Body of pancreas (tissue), 4 donors: Measurements from ENCODE around the gene ING1. TPM values are rescaled to one million over a fixed set of nuclear protein-coding genes. Genes with fewer than 3 reads are reported as not detected.

Experiments used
- ATAC-seq: fragments of 150-250 bp; one replicate; pipeline ENCODE4 v1.9.1; 2016
- DNase-seq, 4 donors: peaks; one replicate each; pipeline ENCODE4 v3.0.0-alpha.2; 2019
- H3K27ac ChIP-seq, 4 donors: fragments of 200-600 bp; sonication (generic); 1 replicate in 3 of 4; 2 replicates in 1 of 4; pipeline versions ENCODE4 v1.5.1 to v1.6.1; 2016 to 2019; ENCODE audit warnings: mild to moderate bottlenecking in 1 of 4, mixed read lengths in 1 of 4, moderate library complexity in 1 of 4
- H3K27me3 ChIP-seq, 2 donors: fragments of 200-600 bp; sonication (generic); one replicate each; pipeline ENCODE4 v1.6.0; 2016; ENCODE audit warnings: mild to moderate bottlenecking in 1 of 2
- H3K36me3 ChIP-seq, 2 donors: fragments of 200-600 bp; sonication (generic); replicated peaks in 1 of 2; 2 replicates each; pipeline ENCODE4 v1.5.1; 2016; ENCODE audit warnings: low read depth in 2 of 2; ENCODE audit not compliant: insufficient read depth in 1 of 2
- H3K4me1 ChIP-seq: fragments of 200-600 bp; sonication (generic); one replicate; pipeline ENCODE4 v1.6.0; 2016
- H3K4me3 ChIP-seq, 2 donors: fragments of 200-600 bp; sonication (generic); 1 replicate in 1 of 2; 2 replicates in 1 of 2; pipeline ENCODE4 v1.5.1; 2016 to 2019
- H3K9me3 ChIP-seq, 3 donors: fragments of 200-600 bp; sonication (generic); 1 replicate in 2 of 3; 2 replicates in 1 of 3; pipeline ENCODE4 v1.5.1; 2016
- POLR2A ChIP-seq, 3 donors: fragments of 450-650 bp; IDR thresholded peaks; one replicate each; pipeline ENCODE4 v1.6.1; 2016; ENCODE audit warnings: antibody characterized with exemption in 3 of 3, mild to moderate bottlenecking in 2 of 3
- WGBS, 2 donors: methylation state at CpG; one replicate each; pipeline ENCODE4 v1.1.5; 2017; 5-methylcytosine and 5-hydroxymethylcytosine counted together
- intact Hi-C: fragments of 100-400 bp; cut with DNase I; formaldehyde crosslinking; loops from one replicate; pipeline ENCODE4 v1.15.1; 2023
- total RNA-seq, 2 donors: library from RNA; depleted of rRNA; stranded (reverse); fragments of >200 nt; gene quantifications; one replicate each; pipeline ENCODE4 v1.1.0, GENCODE V29; 2016
- TF ChIP-seq, protein P1 (sequence below), 7 experiments: fragments of 450-650 bp in 4 of 7; fragments of 200-600 bp in 3 of 7; sonication (generic) in 3 of 7; IDR thresholded peaks; one replicate each; pipeline ENCODE4 v1.5.1; 2016 to 2019; ENCODE audit warnings: antibody characterized with exemption in 7 of 7

The ING1 gene
- total RNA-seq, 2 donors from 2014 or later, result 3.4 to 4.6 TPM

DNA sequence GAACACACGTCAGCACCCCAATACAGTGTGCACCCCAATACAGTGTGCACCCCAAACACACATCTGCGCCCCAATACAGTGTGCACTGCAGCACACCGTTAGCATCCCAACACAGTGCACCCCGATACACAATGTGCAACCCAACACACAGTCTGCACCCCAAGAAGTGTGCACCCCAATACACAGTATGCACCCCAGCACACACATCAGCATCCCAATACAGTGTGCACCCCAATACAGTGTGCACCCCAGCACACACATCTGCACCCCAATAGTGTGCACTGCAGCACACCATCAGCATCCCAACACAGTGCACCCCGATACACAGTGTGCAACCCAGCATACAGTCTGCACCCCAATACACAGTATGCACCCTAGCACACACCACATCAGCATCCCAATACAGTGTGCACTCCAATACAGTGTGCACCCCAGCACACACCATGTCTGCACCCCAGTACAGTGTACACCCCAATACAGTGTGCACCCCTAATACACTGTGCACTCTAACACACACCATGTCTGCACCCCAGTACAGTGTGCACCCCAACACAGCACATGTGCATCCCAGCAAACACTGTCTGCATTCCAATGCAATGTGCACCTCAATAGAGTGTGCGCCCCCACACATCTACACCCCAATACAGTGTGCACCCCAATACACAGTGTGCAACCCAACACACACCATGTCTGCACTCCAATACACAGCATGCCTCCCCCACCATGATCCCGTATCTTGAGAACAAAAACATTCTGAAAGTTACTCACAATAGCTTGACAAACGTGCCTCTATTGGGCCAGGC is 6.7 kb upstream of the ING1 start:
- H3K9me3 ChIP-seq, result no peaks in the 10 kb centered on the region
- peak overlapping the region in 1 of 2 donors; percentile 4 for H3K4me3 ChIP-seq
- no peak for DNase-seq
- ATAC-seq, result no peak
- intact Hi-C loops, result no loop called here
- H3K36me3 ChIP-seq, result no peaks in the 10 kb centered on the region
- no peaks in the 10 kb centered on the region for H3K27me3 ChIP-seq
- TF ChIP-seq POLR2A (IDR thresholded peaks at IDR 0.05), result no peak
- TF ChIP-seq, protein P1, sequence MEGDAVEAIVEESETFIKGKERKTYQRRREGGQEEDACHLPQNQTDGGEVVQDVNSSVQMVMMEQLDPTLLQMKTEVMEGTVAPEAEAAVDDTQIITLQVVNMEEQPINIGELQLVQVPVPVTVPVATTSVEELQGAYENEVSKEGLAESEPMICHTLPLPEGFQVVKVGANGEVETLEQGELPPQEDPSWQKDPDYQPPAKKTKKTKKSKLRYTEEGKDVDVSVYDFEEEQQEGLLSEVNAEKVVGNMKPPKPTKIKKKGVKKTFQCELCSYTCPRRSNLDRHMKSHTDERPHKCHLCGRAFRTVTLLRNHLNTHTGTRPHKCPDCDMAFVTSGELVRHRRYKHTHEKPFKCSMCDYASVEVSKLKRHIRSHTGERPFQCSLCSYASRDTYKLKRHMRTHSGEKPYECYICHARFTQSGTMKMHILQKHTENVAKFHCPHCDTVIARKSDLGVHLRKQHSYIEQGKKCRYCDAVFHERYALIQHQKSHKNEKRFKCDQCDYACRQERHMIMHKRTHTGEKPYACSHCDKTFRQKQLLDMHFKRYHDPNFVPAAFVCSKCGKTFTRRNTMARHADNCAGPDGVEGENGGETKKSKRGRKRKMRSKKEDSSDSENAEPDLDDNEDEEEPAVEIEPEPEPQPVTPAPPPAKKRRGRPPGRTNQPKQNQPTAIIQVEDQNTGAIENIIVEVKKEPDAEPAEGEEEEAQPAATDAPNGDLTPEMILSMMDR (IDR thresholded peaks at IDR 0.05), result no peak
- WGBS, 2 donors, result 50 to 56% methylated on average over 8 of the region's 8 CpGs
- H3K27ac ChIP-seq, result peak overlapping the region; percentile 58 to 88 (median 74)
- H3K4me1 ChIP-seq, result peaks cover 37% of the 10 kb centered on the region

DNA sequence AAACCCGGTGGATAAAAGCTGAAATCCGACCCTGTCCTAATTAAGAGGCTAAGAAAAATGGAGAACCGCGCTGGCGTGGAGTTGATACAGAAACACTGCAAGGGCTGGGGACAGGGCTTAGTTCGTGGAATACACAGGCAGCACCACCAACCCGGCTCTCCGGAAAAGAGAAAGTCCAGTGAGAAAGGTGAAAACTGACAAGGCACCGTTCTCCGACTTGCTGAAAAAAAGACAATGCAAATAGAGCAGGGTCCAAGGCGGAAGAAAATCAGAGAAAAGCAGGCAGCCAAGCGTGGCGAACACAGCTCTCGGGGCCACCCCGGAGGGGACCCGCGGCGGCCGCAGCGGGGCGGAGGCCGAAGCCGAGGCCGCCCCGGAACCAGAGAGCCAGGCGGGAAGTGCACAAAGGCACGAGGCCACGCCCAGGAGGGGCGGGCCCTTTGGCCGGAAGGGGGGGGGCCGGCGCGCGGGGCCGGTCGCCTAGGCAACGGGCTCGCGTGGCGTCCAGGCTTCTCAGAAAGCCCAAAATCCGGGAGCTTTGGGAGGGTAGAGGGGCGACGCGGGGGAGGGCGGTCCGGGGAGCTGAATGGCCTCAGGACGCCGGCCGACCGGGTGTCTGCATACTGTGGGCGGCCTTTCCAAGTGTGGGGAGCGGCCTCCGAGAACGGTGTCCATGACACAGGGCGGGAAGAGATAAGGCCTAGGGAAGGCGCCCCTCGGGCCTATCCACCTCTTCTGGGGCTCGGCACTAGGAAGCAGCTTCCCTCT is 1.2 kb upstream of the ING1 start:
- TF ChIP-seq, protein P1 (IDR thresholded peaks at IDR 0.05), result peak in 3 of 7 experiments; percentile 8 to 12 (median 10)
- TF ChIP-seq POLR2A (IDR thresholded peaks at IDR 0.05), result peak; percentile 68 to 94 (median 91)
- Histone ChIP-seq H3K36me3 (no peaks in the 10 kb centered on the region), H3K4me1 (peaks cover 11% of the 10 kb centered on the region), H3K4me3 (peak overlapping the region; percentile 71 to 74), H3K27me3 (no peaks in the 10 kb centered on the region), H3K9me3 (no peaks in the 10 kb centered on the region), H3K27ac (peak overlapping the region; percentile 99 to 100 (median 99))
- intact Hi-C loops, result no loop called here
- WGBS, 2 donors, result 0 to 1% methylated on average over 16 to 50 of the region's 58 CpGs
- ATAC-seq (peak; percentile 48), DNase-seq (peak; percentile 87 to 88 (median 88))

DNA sequence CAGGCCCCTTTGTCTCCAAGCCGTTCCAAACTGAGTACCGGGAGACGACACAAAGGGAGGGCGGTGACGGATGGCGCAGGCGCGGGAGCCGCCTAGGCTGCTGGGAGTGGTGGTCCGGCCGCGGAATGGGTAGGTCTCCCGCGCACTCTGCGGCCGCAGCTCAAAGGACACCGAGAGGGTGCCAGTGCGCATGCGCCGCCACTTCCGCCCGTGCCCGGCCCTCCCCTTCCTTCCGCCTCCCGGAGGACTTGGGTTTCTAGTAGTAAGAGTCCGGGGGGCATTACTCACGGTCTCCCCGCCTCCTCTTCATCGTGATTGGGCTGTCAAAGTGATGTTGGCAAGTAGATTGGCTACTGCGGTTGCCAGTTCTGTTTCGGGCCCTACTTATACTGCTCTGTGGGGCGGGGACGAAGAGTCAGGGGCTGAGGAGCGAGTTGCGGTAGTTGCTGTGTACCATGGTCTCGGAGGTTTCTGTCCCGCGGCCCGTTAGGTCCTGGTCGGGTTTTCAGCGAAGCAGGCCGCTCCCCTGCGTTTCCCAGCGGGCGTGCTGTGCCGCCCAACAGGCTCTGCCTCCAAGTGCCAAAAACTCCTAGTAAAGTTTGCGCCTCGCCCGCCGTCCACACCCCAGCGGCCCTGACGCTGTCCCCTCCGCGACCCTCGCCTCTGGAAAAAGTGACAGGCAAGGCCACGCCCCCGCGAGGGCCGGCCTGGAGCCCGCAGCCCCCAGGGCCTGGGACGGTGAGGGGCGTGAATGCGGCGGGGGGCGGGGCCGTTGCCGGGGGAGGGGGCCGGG is 455 bp upstream of the ING1 start:
- Histone ChIP-seq H3K36me3 (no peaks in the 10 kb centered on the region), H3K4me3 (peak overlapping the region; percentile 71 to 85), H3K27me3 (no peaks in the 10 kb centered on the region), H3K27ac (peak overlapping the region; percentile 99 to 100 (median 99)), H3K9me3 (no peaks in the 10 kb centered on the region), H3K4me1 (peaks cover 19% of the 10 kb centered on the region)
- WGBS, 2 donors, result 0% methylated on average over 8 to 65 of the region's 68 CpGs
- intact Hi-C loops, result no loop called here
- ATAC-seq, result peak; percentile 69
- TF ChIP-seq, protein P1 (IDR thresholded peaks at IDR 0.05), result no peak
- peak; percentile 99 to 100 (median 100) for TF ChIP-seq POLR2A (IDR thresholded peaks at IDR 0.05)
- DNase-seq, result peak; percentile 99 to 100 (median 100)

DNA sequence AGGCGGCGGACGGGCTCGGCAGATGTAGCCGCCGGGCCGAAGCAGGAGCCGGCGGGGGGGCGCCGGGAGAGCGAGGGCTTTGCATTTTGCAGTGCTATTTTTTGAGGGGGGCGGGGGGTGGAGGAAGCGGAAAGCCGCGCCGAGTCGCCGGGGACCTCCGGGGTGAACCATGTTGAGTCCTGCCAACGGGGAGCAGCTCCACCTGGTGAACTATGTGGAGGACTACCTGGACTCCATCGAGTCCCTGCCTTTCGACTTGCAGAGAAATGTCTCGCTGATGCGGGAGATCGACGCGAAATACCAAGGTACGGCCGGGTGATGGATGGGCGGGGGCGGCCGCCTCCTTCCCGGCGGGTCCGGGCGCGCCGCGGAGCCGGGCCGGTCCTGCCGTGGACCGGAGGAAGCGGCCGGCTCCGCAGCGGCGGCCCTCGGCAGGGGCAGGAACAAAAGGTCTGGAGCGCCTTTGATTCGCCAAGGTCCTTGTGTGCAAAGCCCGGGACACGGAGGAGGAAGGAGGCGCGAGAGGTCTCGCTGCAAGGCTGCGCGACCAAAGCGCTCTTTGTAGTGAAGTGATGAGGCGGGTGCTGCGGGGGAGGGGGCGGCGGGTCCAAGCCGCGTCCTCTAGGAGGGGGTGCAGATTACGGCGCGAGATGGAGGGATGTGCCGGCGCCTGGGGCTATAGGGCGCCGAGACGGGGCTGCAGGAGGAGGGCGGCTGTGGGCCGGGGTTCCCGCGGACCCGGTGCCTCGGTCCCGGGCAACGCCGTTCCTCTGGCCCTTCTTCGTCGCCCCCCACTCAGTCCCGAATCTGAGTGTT is 689 bp downstream of the ING1 start:
- no peak for ATAC-seq
- DNase-seq, result peak; percentile 59 to 70 (median 66)
- Histone ChIP-seq H3K4me3 (peak overlapping the region; percentile 31 to 45), H3K27me3 (no peaks in the 10 kb centered on the region), H3K9me3 (no peaks in the 10 kb centered on the region), H3K4me1 (peaks cover 26% of the 10 kb centered on the region), H3K36me3 (peaks cover 0 to 2% of the 10 kb centered on the region in 2 donors), H3K27ac (peak overlapping the region; percentile 98 to 100 (median 99))
- WGBS, 2 donors, result 0% methylated on average over 38 to 84 of the region's 86 CpGs
- TF ChIP-seq, protein P1 (IDR thresholded peaks at IDR 0.05), result peak in 1 of 7 experiments; percentile 14
- TF ChIP-seq POLR2A (IDR thresholded peaks at IDR 0.05), result no peak
- intact Hi-C loops, result no loop called here
